HG03442 (cell line): Measurements from ENCODE around the gene PTPN13.

Experiments used
- ATAC-seq: cut with Tn5 transposase; IDR thresholded peaks from one replicate; pipeline ENCODE4 v1.9.1; 2021; ENCODE audit warnings: mild to moderate bottlenecking, moderate library complexity; ENCODE audit not compliant: unreplicated experiment

The PTPN13 gene, protein sequence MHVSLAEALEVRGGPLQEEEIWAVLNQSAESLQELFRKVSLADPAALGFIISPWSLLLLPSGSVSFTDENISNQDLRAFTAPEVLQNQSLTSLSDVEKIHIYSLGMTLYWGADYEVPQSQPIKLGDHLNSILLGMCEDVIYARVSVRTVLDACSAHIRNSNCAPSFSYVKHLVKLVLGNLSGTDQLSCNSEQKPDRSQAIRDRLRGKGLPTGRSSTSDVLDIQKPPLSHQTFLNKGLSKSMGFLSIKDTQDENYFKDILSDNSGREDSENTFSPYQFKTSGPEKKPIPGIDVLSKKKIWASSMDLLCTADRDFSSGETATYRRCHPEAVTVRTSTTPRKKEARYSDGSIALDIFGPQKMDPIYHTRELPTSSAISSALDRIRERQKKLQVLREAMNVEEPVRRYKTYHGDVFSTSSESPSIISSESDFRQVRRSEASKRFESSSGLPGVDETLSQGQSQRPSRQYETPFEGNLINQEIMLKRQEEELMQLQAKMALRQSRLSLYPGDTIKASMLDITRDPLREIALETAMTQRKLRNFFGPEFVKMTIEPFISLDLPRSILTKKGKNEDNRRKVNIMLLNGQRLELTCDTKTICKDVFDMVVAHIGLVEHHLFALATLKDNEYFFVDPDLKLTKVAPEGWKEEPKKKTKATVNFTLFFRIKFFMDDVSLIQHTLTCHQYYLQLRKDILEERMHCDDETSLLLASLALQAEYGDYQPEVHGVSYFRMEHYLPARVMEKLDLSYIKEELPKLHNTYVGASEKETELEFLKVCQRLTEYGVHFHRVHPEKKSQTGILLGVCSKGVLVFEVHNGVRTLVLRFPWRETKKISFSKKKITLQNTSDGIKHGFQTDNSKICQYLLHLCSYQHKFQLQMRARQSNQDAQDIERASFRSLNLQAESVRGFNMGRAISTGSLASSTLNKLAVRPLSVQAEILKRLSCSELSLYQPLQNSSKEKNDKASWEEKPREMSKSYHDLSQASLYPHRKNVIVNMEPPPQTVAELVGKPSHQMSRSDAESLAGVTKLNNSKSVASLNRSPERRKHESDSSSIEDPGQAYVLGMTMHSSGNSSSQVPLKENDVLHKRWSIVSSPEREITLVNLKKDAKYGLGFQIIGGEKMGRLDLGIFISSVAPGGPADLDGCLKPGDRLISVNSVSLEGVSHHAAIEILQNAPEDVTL (N-terminal part only)

DNA sequence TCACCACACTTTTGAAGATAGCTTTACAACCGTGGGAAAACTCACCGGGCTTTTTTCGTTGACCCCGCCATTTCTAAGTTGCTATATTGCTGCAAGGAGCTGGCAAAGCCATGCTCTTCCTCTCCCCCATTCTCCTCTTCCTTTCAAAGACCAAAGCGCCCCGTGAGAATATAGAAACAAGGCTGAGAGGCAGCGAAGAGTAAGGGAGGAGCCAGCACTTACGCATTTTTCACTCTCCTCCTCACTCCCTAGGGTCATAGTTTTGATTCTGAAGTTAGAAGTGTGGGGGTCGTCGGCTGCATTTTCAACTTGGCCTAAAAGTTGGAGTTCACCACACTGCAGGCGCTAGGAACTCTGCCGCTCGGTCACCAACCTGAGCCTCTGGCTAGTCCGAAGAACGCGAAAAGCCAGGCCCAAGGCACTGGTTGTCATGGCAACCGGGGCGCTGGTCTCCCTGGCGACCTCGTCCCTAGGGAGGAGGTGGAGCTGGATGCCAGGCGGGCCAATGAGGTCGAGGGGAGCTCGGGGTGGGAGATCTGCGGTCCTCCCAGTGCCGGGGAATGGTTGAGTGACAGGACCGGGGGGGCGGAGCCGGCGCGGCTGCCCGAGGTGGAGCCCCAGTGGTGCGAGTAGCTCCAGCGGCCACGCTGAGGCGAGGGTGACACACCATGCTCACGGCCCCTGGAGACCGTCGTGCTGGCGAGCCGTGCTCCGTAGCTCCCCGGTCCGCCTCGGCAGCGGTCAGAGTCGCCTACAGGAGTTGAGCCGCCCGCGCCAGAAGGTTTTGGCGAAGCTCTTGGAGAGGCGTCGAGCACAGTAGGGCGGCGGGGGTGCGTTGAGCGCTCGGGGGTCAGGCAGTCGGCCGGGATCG is at the start of gene PTPN13:
Gene PTPN13, plus strand, starts transcription at position 628 of the 871 bp plus-strand sequence. CDS start 40,942 bp downstream, outside the sequence.
- peak; percentile 97 for ATAC-seq

DNA sequence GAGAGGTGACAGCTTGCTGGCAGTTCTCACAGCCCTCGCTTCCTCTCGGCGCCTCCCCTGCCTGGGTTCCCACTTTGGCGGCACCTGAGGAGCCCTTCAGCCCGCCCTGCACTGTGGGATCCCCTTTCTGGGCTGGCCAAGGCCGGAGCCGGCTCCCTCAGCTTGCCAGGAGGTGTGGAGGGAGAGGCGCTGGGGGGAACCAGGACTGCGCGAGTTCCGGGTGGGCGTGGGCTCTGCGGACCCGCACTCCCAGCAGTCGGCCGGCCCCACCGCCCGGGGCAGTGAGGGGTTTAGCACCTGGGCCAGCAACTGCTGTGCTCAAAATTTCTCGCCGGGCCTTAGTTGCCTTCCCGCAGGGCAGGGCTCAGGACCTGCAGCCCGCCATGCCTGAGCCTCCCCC is 47.0 kb upstream of the PTPN13 start:
- no peak for ATAC-seq

DNA sequence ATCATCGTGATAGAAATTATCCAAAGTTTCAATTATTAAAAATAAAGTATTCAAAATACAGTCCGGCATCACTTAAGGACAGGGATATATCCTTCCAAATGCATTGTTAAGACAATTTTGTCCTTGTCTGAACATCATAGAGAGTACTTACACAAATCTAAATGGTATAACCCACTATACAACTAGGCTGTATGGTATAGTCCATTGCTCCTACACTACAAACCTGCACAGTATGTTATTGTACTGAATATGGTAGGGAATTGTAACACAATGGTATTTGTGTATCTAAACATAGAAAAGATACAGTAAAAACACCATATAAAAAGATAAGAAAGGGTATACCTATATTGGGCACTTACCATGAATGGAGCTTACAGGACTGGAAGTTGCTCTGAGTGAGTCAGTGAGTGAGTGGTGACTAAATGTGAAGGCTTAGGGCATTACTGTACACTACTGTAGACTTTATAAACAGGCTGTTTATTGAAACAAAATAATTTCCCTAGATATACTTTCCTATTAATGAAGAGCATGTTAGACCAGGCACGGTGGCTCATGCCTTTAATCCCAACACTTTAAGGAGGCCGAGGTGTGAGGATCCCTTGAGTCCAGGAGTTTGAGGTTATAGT is 44.8 kb upstream of the PTPN13 start:
- no peak for ATAC-seq

DNA sequence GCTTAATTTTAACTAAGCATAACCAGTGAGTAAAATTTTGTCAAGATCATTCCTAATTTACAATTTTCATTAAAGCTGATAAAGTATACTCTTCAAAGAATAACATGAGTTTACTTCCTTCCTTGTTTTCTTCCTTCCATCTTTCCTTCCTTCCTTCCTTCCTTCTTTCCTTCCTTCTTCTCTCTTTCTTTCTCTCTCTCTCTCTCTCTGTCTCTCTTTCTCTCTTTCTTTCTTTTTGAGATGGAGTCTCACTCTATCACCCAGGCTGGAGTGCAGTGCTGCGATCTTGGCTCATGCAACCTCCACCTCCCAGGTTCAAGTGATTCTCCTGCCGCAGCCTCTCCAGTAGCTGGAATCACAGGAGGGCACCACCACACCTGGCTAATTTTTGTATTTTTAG is 42.7 kb upstream of the PTPN13 start:
- no peak for ATAC-seq

DNA sequence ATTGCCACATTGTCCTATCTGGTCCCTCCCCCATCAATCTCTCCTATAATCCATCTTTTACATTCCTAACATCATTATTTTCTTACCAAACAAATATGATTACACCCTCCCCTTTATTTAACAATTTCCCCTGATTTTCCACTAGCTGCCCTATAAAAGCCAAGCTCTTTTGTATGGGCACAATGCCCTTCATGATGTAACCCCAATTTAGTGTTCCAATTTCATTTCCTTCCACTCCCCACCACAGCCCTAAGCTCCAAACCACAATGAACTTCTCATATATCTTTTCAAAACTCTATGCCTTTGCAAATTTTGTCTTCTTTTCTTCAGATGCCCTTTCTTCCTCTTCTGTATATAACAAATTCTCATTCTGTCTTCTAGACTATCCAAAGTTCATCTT is 39.5 kb upstream of the PTPN13 start:
- ATAC-seq: no peak

DNA sequence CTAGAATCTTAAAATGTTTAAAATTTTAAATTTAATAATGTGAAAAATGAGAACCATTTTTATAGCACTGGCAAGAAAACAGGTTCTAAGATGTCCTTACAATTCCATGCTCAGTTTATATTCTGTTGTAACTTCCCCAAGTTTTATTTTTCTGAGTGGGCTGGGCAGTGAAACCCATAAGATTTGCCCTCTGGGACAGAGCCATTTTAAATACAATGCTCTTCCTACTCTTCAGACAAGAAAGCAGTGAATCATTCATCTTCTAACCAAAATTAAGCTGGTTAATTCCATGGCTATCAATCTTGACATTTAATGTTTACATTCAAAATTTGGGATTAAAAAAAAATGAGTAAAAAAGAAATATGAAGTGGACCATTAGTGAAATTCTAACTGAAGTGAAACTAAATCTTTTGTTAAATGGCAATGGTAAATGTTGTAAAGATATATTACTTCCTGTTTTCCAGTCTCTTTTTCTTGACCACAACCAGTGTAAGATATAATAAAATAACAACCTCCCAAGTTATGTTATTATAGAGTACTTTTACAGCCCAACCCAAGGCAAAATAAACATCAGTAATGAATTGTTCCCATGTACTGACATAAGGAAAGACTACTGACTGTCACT is 37.2 kb upstream of the PTPN13 start:
- ATAC-seq: peak; percentile 18

DNA sequence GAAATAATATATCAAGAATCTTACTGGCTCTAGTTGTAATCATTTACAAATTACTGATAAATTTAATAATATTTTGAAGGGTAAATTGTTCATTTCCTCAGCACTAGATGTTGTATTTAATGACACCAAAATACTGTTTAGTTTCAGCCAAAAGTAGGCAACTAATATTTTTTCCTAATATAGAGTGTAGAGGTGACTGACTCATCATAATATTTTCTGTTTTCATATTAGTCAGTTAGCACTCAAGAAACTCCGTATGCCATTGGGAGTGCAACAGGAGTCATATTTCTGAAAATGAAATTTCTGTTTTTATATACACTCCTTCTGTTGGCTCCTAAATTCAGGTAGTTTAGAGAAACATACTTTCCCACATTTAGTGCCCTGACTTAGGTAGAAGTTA is 36.6 kb upstream of the PTPN13 start:
- peak; percentile 97 for ATAC-seq

DNA sequence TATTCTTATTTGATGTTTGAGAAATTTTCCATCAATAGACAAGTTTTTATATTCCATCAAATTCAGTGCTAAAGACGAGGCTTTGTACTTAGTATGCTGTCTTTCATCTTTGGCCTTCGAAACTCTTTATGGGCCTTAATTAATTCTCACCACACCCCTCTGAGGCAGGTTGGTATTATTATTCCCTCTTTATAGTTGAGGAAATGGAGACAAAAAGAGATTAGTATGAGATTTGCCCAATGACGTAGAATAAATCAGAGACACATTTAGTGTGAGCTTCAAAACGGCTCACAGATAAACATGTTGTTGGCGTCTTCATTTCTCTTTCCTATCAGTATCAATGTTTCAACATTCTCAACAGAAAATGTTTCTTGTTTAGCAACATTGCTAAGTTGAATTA is 35.9 kb upstream of the PTPN13 start:
- ATAC-seq: no peak

DNA sequence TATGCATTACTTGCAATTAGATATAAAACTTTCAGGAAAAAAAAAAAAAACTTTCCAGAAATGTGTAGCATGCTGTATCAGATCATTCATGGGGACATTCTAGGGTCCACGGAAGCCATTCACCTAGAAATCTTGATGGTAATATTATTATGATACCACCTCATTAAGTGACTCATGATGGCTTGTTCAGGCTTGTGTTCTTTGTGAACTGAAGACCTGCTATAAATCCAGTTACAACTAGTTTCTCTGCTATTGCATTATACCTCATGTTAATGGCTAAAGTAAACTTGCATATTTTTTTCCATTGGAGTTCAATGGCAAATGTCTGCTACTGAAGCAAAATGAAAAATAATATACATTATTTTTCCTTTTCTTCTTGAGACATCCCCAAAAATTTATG is 35.3 kb upstream of the PTPN13 start:
- ATAC-seq: no peak

DNA sequence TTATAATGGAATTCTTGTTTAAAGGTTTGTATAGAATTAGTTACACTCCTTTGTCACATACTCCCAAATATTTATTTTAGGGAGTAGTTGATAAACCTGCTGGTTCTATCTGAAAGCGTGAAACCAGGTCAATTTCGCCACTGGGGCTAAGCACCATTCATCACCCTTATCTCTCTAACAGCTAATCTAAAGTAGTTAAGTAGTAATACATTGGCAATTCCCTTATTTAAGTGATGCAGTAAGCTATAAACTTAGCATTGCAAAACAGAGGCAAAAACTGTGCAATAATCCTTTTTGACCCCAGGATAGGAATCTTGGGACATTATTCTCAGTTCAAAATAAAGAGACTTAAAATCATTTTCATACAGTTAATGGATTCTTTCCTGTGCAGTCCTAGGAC is 33.7 kb upstream of the PTPN13 start:
- ATAC-seq: no peak

DNA sequence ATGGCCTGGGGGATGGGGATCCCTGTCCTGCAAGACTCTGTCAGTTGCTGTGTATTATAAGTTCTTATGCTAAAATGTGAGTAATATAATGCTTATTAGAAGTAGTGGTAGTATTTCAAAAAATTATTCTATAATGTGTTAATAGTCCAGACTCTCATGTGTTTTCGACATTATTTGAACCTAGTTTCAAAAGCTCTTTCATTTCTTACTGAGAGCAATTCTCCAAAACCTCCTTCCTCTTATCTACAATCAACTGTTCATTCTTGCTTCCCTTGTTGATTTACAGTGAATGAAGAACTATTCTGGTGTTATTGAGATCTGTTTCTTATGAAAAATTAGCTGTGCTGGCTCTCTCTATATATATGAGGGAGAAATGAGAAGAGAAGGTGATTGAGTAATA is 32.9 kb upstream of the PTPN13 start:
- ATAC-seq: no peak

DNA sequence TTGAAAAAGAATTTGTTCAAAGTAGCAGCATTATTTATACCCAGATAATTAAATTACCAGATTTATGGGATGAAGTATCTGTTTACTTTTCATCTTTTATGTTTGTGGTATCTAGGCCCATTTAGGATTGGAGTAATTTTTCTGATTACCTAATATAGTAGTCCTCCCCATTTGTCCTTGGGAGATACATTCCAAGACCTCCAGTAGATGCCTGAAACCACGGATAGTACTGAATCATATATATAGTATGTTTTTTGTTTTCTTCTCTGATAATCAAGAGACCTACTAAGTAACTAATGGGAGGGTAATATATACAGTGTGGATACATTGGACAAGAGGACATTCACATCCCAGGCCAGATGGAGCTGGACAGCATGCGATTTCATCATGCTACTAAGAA is 30.7 kb upstream of the PTPN13 start:
- ATAC-seq: no peak

DNA sequence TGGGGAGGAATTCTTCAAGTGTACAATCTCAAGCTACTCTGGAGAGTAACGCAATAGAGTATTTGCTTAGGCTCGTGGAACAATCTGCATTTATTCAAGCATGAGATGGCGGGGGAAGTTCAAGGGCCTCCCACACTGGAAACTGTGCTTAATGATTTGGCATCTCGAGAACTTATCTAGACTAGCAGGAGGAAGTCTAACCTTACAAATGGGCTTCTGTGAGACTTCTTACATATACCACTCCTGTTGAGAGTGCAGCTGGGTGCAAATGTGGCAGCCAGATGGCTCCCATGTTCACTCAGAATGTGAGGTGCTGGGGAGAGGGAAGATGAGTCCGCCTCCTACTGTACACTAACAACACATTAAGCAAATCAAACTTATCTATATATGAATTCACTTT is 29.3 kb upstream of the PTPN13 start:
- no peak for ATAC-seq

DNA sequence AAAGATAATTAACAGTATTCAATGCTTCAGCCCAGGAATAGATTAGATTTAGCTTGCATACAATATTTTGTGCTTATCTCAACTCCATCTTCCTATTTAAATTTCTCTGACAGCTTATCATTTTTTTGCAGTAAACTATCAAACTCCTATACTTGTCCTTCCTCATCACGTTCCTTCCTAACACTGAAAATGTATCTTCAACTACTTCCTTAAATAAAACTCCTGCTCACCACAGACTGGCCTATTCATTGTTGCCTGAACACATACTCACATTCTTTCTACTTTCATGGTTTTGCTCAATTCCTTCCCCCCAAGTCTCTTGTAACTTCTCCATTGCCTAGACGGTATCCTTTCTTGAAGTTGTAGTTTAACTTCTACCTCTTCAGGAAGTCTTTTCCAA is 28.5 kb upstream of the PTPN13 start:
- no peak for ATAC-seq

DNA sequence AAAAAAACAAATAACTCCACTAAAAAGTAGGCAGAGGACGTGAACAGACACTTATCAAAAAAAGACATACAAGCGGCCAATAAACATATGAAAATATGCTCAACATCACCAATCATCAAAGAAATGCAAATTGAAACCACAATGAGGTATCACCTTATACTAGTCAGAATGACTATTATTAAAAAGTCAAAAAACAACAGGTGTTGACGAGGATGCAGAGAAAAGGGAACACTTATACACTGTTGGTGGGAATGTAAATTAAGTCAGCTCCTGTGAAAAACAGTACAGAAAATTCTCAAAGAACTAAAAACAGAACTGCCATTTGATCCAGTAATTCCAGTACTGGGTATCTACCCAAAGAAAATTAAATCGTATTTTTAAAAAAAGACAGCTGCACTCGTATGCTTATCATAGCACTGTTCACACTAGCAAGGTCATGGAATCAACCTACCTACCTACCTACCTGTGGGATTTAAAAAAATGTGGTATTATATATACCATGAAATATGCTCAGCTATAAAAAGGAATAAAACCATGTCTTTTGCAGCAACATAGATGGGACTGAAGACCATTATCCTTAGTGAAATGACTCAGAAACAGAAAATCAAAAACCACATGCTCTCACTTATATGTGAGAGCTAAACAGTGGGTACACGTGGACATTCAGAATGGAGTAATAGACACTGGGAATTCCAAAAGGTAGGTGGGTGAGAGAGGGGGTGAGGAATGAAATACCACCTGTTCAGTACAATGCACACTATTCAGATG is 24.8 kb upstream of the PTPN13 start:
- peak; percentile 63 for ATAC-seq

DNA sequence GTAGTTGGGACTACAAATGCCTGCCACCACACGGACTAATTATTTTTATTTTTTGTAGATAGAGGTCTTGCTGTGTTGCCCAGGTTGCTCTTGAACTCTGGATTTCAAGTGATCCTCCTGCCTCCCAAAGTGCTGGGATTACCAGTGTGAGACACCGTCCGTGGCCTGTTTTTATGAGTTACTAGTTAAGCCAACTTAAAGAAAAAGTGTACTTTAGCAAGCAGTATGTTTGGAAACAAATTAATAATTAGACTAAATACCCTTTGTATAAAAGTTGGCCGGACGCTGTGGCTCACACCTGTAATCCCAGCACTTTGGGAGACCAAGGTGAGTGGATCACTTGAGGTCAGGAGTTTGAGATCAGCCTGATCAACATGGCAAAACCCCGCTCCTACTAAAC is 14.2 kb upstream of the PTPN13 start:
- ATAC-seq: no peak

DNA sequence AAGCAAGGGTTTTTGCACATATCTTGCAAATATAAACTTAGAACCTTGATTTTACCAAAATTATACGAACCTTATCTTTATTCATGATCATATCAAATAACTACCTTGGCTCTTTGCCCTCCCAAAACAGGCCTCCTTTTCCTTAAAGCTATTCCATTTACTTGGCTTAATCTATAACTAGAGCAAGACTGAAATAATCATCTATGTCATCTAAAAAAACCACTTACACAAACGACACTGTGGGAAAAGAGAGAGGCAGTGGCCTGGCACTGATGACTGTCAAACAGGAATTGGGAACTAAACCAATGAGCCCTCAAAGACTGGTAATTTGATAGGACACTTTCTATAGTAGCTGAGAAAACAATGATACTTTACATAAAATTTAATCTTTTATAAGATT is 11.7 kb upstream of the PTPN13 start:
- no peak for ATAC-seq

DNA sequence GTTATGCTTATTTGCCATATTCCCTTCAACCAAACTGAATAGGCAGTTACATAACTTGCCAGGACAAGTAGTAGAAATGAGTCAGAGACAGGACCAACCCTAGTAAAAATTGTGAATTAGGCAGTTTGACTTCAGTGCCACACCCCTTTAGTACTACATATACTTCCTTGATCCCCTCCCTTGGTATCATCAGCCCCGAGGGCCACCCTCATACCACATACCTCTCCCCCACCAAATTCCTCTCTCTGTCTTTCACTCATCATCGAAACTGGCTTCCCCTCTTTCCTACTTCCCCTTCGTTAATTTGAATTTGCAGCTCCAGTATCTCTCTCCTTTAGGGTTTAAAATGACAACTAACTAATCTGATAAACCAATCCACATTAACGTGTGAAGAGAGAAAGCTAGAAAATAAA is 7.9 kb upstream of the PTPN13 start:
- ATAC-seq: no peak
